GM23248 (cell line): Measurements from ENCODE around the gene CADPS. TPM values are rescaled to one million over a fixed set of nuclear protein-coding genes. Genes with fewer than 3 reads are reported as not detected.

Source experiments
- DNase-seq: peaks from one replicate; pipeline ENCODE4 v3.0.0-alpha.2; 2015
- H2AFZ ChIP-seq: fragments of 200-600 bp; sonication (generic); 2 replicates; pipeline ENCODE4 v1.6.1; 2016; ENCODE audit warnings: antibody characterized with exemption
- H3F3A ChIP-seq: fragments of 200-600 bp; sonication (generic); 2 replicates; pipeline ENCODE4 v1.6.1; 2016; ENCODE audit warnings: mild to moderate bottlenecking, antibody characterized with exemption, mixed run types; ENCODE audit not compliant: insufficient read depth
- H3K27ac ChIP-seq: fragments of 200-600 bp; sonication (generic); 2 replicates; pipeline ENCODE4 v1.5.1; 2016; ENCODE audit warnings: mild to moderate bottlenecking
- H3K27me3 ChIP-seq: fragments of 200-600 bp; sonication (generic); replicated peaks from 2 replicates; pipeline ENCODE4 v1.6.1; 2016; ENCODE audit warnings: mild to moderate bottlenecking; ENCODE audit not compliant: insufficient read depth
- H3K36me3 ChIP-seq: fragments of 200-600 bp; sonication (generic); 2 replicates; pipeline ENCODE4 v1.6.1; 2016; ENCODE audit warnings: low read depth, mild to moderate bottlenecking
- H3K4me1 ChIP-seq: fragments of 200-600 bp; sonication (generic); 2 replicates; pipeline ENCODE4 v1.6.1; 2016; ENCODE audit warnings: mild to moderate bottlenecking; ENCODE audit not compliant: insufficient read depth
- H3K4me2 ChIP-seq: fragments of 200-600 bp; sonication (generic); one replicate; pipeline ENCODE4 v1.6.1; 2016; ENCODE audit warnings: mild to moderate bottlenecking; ENCODE audit not compliant: unreplicated experiment
- H3K4me3 ChIP-seq: fragments of 200-600 bp; sonication (generic); 2 replicates; pipeline ENCODE4 v1.5.1; 2016; ENCODE audit warnings: mild to moderate bottlenecking
- H3K79me2 ChIP-seq: fragments of 200-600 bp; sonication (generic); 2 replicates; pipeline ENCODE4 v1.6.1; 2016; ENCODE audit warnings: mild to moderate bottlenecking; ENCODE audit not compliant: insufficient read depth
- H3K9ac ChIP-seq: fragments of 200-600 bp; sonication (generic); 2 replicates; pipeline ENCODE4 v1.6.1; 2016; ENCODE audit warnings: mild to moderate bottlenecking
- H3K9me2 ChIP-seq: fragments of 200-600 bp; sonication (generic); 2 replicates; pipeline ENCODE4 v1.6.1; 2016; ENCODE audit warnings: mixed run types, mild to moderate bottlenecking, moderate library complexity; ENCODE audit not compliant: insufficient read depth
- H3K9me3 ChIP-seq: fragments of 200-600 bp; sonication (generic); one replicate; pipeline ENCODE4 v1.6.1; 2017; ENCODE audit warnings: low read depth
- H4K20me1 ChIP-seq: fragments of 200-600 bp; sonication (generic); 2 replicates; pipeline ENCODE4 v1.6.0; 2016; ENCODE audit not compliant: insufficient read depth
- EZH2 ChIP-seq: fragments of 200-600 bp; sonication (generic); IDR thresholded peaks from 2 replicates; pipeline ENCODE4 v1.6.1; 2018; ENCODE audit warnings: antibody characterized with exemption, mild to moderate bottlenecking; ENCODE audit not compliant: insufficient read depth, poor library complexity, severe bottlenecking
- EZH2phosphoT487 ChIP-seq: fragments of 200-600 bp; sonication (generic); IDR thresholded peaks from 2 replicates; pipeline ENCODE4 v1.6.1; 2018; ENCODE audit warnings: antibody characterized with exemption, moderate library complexity, mild to moderate bottlenecking, low read depth; ENCODE audit not compliant: insufficient read depth
- WGBS, 2 experiments: methylation state at CpG; one replicate each; pipeline ENCODE4 v1.1.6; 2015 to 2017; ENCODE audit warnings: low lambda C conversion rate in 2 of 2, low coverage in 1 of 2; ENCODE audit errors: missing lambda C conversion rate in 2 of 2; 5-methylcytosine and 5-hydroxymethylcytosine counted together
- in situ Hi-C: fragments of 300-500 bp; cut with MboI; formaldehyde crosslinking; loops from 2 replicates; pipeline ENCODE4 v1.15.0; 2020
- polyA plus RNA-seq: library from polyadenylated mRNA; unstranded; fragments of >200 nt; fragmentation: Nextera tagmentation; extraction: Ambion mirVana; gene quantifications from 2 replicates; pipeline ENCODE4 v1.2.1, GENCODE V29; 2016
- total RNA-seq: library from RNA; depleted of rRNA; stranded (reverse); fragments of >200 nt; shearing (Covaris generic); gene quantifications from 2 replicates; pipeline ENCODE4 v1.2.3, GENCODE V29; 2014

The CADPS gene
- total and polyA plus RNA-seq, 2 experiments from 2014 or later, result 3.0 to 4.1 TPM

- H3K36me3 ChIP-seq, result no peaks in the 10 kb centered on the region
- WGBS, 2 experiments, result 48 to 51% methylated on average over 54 to 64 of the region's 65 CpGs
- TF ChIP-seq EZH2phosphoT487, result no peak
- no peak for TF ChIP-seq EZH2
- in situ Hi-C loops, result no loop called here
- H2AFZ ChIP-seq, result no peak overlapping the region
- no peaks in the 10 kb centered on the region for H3K9me3 ChIP-seq
- no peak overlapping the region for H3K4me2 ChIP-seq
- H3K4me1 ChIP-seq, result no peaks in the 10 kb centered on the region; the same call in 1 of the 2 replicates
- H4K20me1 ChIP-seq, result no peaks in the 10 kb centered on the region
- no peaks in the 10 kb centered on the region for H3K9me2 ChIP-seq
- H3K27me3 ChIP-seq, result peaks cover 99% of the 10 kb centered on the region
- no peaks in the 10 kb centered on the region for H3F3A ChIP-seq
- no peak overlapping the region for H3K27ac ChIP-seq
- H3K79me2 ChIP-seq, result no peaks in the 10 kb centered on the region
- DNase-seq, result no peak
- no peak overlapping the region for H3K4me3 ChIP-seq
- H3K9ac ChIP-seq, result no peak overlapping the region
Measured at GRCh38 chr3:62376906-62377877, 498.0 kb downstream of the CADPS start.

GRCh38 chr3:62376454-62376720 lies 498.8 kb downstream of the CADPS start:
- H3K4me2 ChIP-seq, result no peak overlapping the region
- H3K79me2 ChIP-seq, result no peaks in the 10 kb centered on the region
- no peak overlapping the region for H2AFZ ChIP-seq
- H3K27ac ChIP-seq, result no peak overlapping the region
- 54 to 60% methylated on average over 3 of the region's 3 CpGs for WGBS, 2 experiments
- no peak overlapping the region for H3K4me3 ChIP-seq
- H3K9ac ChIP-seq, result no peak overlapping the region
- no peaks in the 10 kb centered on the region; the same call in 1 of the 2 replicates for H3K4me1 ChIP-seq
- TF ChIP-seq EZH2, result no peak
- TF ChIP-seq EZH2phosphoT487, result no peak
- H4K20me1 ChIP-seq, result no peaks in the 10 kb centered on the region
- no peaks in the 10 kb centered on the region for H3K9me3 ChIP-seq
- H3K27me3 ChIP-seq, result peaks cover 99% of the 10 kb centered on the region
- H3F3A ChIP-seq, result no peaks in the 10 kb centered on the region
- no peaks in the 10 kb centered on the region for H3K9me2 ChIP-seq
- in situ Hi-C loops, result no loop called here
- DNase-seq, result no peak
- no peaks in the 10 kb centered on the region for H3K36me3 ChIP-seq

- Histone ChIP-seq H3K9ac (no peak overlapping the region), H3K79me2 (no peaks in the 10 kb centered on the region), H3K4me1 (no peaks in the 10 kb centered on the region; the same call in 1 of the 2 replicates), H3K9me2 (no peaks in the 10 kb centered on the region), H3K27me3 (peaks cover 99% of the 10 kb centered on the region), H4K20me1 (no peaks in the 10 kb centered on the region), H3K27ac (no peak overlapping the region), H3K36me3 (no peaks in the 10 kb centered on the region), H2AFZ (no peak overlapping the region), H3K9me3 (no peaks in the 10 kb centered on the region), H3K4me3 (no peak overlapping the region), H3K4me2 (no peak overlapping the region), H3F3A (no peaks in the 10 kb centered on the region)
- TF ChIP-seq EZH2, result peak; percentile 51
- no peak for TF ChIP-seq EZH2phosphoT487
- no peak for DNase-seq
- WGBS, 2 experiments, result 31% methylated on average over 14 of the region's 14 CpGs
- in situ Hi-C loops, result no loop called here
Measured at GRCh38 chr3:62375655-62376453, 499.4 kb downstream of the CADPS start.

GRCh38 chr3:62374341-62375218 lies 500.6 kb downstream of the CADPS start:
- Histone ChIP-seq H3K9ac (no peak overlapping the region), H3K36me3 (no peaks in the 10 kb centered on the region), H3K4me2 (peak overlapping the region; percentile 71), H3K9me3 (no peaks in the 10 kb centered on the region), H2AFZ (peak overlapping the region; percentile 63), H3K4me1 (no peaks in the 10 kb centered on the region; the same call in 1 of the 2 replicates), H3K27me3 (peaks cover 99% of the 10 kb centered on the region), H3K9me2 (no peaks in the 10 kb centered on the region), H4K20me1 (no peaks in the 10 kb centered on the region), H3F3A (no peaks in the 10 kb centered on the region), H3K4me3 (peak overlapping the region; percentile 73), H3K79me2 (no peaks in the 10 kb centered on the region), H3K27ac (no peak overlapping the region)
- WGBS, 2 experiments, result 2 to 5% methylated on average over 30 of the region's 30 CpGs
- DNase-seq, result peak; percentile 69
- TF ChIP-seq EZH2 (peak; percentile 92), EZH2phosphoT487 (0 out of 2 replicates have a peak, but pooled peaks have one; percentile 31)
- in situ Hi-C loops, result no loop called here
